Uterus (tissue), 2 donors: ENCODE measurements around the gene SLCO3A1.

Experiments
- POLR2A ChIP-seq, 2 donors: fragments of 450-650 bp; IDR thresholded peaks; one replicate each; pipeline ENCODE4 v1.6.1; 2016; ENCODE audit warnings: antibody characterized with exemption in 2 of 2, mild to moderate bottlenecking in 1 of 2, moderate library complexity in 1 of 2
- TF ChIP-seq, protein P1 (sequence below), 4 experiments: fragments of 200-600 bp in 2 of 4; fragments of 450-650 bp in 2 of 4; sonication (generic) in 2 of 4; IDR thresholded peaks; one replicate each; pipeline ENCODE4 v1.5.1; 2016 to 2019; ENCODE audit warnings: antibody characterized with exemption in 4 of 4, mild to moderate bottlenecking in 2 of 4, moderate library complexity in 1 of 4

DNA sequence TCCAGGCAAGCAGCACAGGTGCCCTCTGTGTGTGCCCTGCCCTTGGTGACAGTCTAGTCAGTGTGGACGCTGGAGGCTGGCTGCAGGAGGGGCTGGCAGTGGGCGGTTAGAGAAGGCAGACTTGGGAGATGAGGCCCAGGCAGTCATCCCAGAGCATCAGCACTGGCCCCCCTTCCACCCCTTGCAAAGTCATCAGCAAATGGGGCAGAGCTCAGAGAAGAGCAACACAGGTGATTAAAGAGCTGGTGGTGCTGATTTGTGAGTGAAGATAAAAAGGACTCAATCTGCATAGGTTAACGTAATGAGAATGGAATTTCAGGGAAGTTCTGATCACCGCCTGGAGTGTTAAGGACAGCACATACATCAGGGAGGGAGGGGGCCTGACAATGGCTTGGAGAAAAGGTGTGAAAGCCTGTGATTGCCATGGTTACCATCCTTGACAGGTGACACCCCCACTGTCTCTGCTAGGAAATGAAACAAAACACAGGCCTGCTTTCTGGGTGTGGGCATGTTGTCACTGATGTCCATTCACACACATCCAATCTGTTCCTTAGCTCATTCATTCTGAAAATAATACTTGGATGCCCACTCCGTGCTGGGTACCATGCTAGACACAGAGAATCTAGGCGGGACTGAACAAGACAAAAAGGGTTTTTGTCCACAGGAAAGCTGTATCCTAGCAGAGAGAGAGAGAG is 270.6 kb downstream of the SLCO3A1 start:
- no peak for TF ChIP-seq POLR2A (IDR thresholded peaks at IDR 0.05)
- TF ChIP-seq, protein P1, sequence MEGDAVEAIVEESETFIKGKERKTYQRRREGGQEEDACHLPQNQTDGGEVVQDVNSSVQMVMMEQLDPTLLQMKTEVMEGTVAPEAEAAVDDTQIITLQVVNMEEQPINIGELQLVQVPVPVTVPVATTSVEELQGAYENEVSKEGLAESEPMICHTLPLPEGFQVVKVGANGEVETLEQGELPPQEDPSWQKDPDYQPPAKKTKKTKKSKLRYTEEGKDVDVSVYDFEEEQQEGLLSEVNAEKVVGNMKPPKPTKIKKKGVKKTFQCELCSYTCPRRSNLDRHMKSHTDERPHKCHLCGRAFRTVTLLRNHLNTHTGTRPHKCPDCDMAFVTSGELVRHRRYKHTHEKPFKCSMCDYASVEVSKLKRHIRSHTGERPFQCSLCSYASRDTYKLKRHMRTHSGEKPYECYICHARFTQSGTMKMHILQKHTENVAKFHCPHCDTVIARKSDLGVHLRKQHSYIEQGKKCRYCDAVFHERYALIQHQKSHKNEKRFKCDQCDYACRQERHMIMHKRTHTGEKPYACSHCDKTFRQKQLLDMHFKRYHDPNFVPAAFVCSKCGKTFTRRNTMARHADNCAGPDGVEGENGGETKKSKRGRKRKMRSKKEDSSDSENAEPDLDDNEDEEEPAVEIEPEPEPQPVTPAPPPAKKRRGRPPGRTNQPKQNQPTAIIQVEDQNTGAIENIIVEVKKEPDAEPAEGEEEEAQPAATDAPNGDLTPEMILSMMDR (IDR thresholded peaks at IDR 0.05), result no peak
